ENCODE measurements around the gene CLRN1.

GRCh38 chr3:150877303-150877702 lies 95.2 kb downstream of the CLRN1 start:
- TF ChIP-seq CTCF (IDR thresholded peaks at IDR 0.05; ENCODE audit: low read depth, low read length) (no peak), EZH2phosphoT487 (IDR thresholded peaks at IDR 0.05; ENCODE audit: low read depth) (no peak)

All from OCI-LY3 (cell line).